Ovary (tissue), 3 donors: ENCODE results near the gene UBE2H.

Experiments used
- CTCF ChIP-seq, 3 donors: fragments of 450-650 bp in 2 of 3; fragments of 200-600 bp in 1 of 3; IDR thresholded peaks; one replicate each; pipeline versions ENCODE4 v1.5.1 to v1.8.0; 2016 to 2022; ENCODE audit warnings: antibody characterized with exemption in 3 of 3, mild to moderate bottlenecking in 1 of 3
- EP300 ChIP-seq: sonication (generic); formaldehyde crosslinking; IDR thresholded peaks from one replicate; pipeline ENCODE4 v1.6.1; 2017; ENCODE audit warnings: antibody characterized with exemption
- POLR2A ChIP-seq: fragments of 450-650 bp; IDR thresholded peaks from one replicate; pipeline ENCODE4 v1.6.1; 2017; ENCODE audit warnings: antibody characterized with exemption, mild to moderate bottlenecking, moderate library complexity
- donor health status: DM: no; HTN: no; CAD: no.

- no peak for TF ChIP-seq CTCF (IDR thresholded peaks at IDR 0.05)
- TF ChIP-seq POLR2A = no peak
- TF ChIP-seq EP300 = no peak
Measured at GRCh38 chr7:129843365-129843898, 109.3 kb downstream of the UBE2H start.
